Endometrium (tissue), 2 donors: Measurements from ENCODE around the gene DNAAF1.
"Not testable (repeated sequence)": the region's sequence is repeated elsewhere in the genome, so short reads cannot be mapped to it uniquely, and the experiment has no call there.

Source experiments
- FAIRE-seq: peaks from 2 replicates; lab custom pipeline; 2012; peaks lifted over from hg19 to GRCh38; lab: Jason Lieb, UNC
- donor health status: control.
- donor health status: control.

DNAAF1 gene

GRCh38 chr16:84144859-84145639, at the start of gene DNAAF1, which contains the start of gene HSDL1:
Gene DNAAF1, plus strand, starts transcription at chr16:84145308. Its CDS starts 133 bp downstream, at chr16:84145441.
Gene HSDL1, minus strand, starts transcription at chr16:84145177. Its CDS starts 13,856 bp downstream, at chr16:84131321.
- FAIRE-seq = no peak

DNA sequence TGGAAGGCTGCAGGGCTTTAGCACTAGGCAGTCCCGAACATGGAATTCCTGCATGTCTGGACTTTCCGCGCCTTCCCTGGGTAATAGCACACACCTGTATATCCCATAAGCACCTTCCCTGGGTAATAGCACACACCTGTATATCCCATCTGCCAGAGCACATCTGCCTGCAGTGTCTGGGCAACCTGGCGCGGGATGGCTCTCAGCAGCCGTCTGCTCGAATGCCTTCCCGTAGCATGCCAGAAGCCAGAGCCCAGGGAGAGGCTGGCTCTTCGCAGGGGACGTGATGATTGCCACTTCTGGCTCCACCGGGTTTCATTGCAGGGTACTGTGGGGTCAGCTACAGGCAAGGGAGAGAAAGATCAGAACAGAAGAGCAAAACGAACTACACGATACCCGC, 49.6 kb upstream of the DNAAF1 start:
- no peak for FAIRE-seq

DNA sequence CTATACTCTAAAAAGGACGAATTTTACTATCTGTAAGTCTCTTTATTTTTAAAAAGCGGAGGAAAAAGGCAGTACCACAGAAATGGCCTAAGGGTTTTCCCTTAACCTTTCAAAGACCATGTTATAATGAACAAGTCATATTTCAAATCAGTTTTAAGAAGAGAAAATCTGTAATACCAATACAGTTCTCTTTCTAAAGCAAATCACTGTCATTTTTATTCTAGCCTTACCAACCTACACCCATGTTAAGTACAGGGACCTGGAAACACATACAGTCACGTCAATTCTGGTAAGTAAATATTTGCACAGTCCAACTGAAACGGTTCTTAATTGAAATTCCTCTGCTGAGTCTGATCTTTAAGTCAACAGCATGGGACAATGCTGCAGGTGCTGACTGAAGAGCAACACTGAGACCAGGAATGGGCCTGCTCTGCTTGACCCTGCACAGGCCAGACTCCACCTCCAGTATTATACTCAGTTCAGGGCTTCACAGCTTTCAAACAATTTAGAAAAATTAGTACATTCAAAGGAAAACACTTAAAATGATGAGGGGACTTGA, 48.6 kb upstream of the DNAAF1 start:
- no peak for FAIRE-seq

DNA sequence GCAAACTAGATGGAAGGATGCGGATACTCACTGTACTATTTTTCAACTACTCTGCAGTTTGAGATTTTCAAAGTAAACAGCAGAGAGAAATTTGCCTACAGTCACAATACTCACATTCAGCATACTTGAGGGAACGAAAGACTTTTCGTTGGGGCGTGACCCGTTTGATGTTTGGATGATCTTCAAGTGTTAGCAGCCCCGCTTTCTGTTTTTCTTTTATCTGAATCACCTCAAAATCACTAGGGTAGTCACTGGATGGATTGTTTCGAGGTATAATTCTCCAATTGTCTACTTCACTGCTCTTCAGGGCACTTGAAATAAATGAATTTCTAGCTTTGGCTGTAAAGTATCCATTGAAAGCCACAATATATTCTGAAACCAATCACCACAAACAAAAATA, 46.2 kb upstream of the DNAAF1 start:
- FAIRE-seq = no peak

DNA sequence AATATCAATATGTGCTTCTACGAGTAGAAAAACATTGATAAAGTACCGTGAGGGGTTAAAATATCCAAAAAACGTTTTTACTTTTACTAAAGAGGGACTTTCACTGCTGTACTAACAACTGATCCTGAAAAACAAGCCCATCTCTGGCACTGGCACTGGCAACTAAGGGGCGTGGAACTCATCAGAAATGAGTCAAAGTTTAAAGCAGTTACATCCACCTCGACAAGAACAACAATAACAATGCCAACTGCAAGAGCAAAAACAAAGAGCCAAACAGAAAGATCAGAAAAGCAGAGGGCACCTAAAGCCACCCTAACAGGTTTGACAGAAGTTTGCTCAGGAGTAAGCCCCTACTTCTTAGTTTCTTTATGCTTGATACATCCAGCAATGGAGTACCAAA, 41.4 kb upstream of the DNAAF1 start:
- no peak for FAIRE-seq

DNA sequence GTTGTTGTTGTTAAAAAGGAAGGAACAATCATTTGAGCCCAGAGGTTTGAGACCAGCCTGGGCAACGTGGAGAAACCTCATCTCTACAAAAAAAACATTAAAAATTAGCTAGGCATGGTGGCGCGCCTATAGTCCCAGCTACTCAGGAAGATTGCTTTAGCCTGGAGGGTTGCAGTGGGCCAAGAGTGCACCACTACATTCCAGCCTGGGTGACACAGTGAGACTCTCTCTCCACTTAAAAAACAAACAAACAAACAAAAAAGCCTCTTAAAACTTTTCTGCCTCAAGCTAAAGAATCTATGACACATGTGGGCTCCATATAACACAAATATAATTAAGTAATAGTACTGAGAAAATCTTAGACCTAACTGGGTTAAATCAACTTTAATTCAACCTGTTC, 40.9 kb upstream of the DNAAF1 start:
- no peak for FAIRE-seq

- FAIRE-seq = no peak
Observed at GRCh38 chr16:84105301-84105815, 39.8 kb upstream of the DNAAF1 start.

DNA sequence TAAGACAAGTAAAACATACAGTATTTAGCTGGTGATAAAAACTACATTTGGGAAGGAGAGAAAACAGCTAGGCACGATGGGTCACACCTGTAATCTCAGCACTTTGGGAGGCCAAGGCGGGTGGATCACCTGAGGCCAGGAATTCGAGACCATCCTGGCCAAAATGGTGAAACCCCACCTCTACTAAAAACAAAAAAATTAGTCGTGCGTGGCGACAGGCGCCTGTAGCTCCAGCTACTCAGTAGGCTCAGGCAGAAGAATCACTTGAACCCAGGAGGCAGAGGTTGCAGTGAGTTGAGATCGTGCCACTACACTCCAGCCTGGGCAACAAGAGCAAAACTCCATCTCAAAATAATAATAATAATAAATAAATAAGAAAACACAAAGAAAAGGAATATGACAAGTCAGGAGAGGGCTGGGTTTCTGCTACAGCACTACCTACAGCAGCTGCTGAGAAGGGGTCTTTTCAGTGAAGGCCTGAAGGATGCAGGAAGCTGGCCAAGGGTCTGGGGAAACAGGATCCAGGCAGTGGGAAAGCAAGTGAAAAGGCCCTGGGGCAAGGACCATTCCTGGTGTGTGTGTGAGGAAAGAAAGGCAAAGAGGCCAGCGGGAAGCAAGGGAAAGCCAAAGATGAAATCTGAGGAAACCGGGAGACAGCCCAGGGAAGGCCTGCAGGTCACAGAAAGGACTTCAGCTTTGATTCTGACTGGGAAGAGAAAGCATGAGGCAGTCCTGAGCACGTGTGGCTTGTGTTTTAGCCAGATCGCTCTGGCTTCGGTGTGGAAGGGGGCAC, 39.0 kb upstream of the DNAAF1 start:
- no peak for FAIRE-seq

DNA sequence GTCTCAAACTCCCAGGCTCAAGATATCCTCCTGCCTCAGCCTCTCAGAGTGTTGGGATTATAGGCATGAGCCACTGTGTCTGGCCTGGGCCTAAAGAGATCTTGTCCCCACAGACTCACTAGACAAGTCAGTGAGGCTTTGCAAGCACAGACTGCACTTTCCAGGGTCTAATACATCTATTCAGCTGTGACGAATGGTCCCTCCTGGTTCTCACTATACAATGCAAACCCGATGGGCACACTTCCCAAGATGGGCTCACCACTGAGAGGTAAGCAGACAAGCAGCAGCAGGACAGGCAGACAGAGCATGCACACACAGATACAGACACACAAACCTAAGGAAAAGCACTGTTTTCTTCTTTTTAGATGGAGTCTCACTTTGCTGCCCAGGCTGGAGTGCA, 37.2 kb upstream of the DNAAF1 start:
- FAIRE-seq = no peak

DNA sequence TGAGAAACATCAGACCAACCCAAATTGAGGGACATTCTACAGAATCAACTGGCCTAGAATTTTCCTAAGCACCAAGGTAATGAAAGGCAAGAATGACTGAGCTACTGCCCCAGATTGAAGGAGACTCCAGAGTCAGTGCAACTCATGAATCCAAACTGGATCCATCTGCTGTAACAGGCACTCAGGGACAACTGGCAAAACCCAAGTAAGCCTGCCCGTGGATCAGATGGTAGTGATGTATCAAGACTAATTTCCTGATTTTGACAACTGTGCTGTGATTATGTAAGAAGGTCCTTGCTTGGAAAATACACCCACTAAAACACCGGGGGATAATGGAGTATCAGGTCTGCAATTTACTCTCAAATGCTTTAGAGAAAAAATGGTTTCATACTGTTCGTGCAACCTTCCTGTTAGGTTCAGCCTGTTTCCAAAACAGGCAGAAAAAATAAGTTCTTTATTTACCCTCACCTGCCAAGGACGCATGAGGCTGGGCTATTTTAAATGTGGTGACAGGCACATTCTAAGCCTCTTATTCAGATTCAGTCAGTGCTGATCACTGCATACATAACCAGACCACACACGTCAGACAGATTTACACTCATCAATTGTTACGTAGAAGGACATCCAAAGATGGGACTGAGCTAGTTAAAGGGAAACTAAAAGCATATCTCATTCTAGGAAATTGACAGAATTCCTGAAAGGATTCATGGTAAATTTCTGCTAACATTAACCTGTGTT, 35.3 kb upstream of the DNAAF1 start:
- FAIRE-seq = no peak

GRCh38 chr16:84110527-84110926, 34.6 kb upstream of the DNAAF1 start:
- FAIRE-seq = no peak

- no peak for FAIRE-seq
Observed at GRCh38 chr16:84111525-84111924, 33.6 kb upstream of the DNAAF1 start.

GRCh38 chr16:84111949-84112348, 33.2 kb upstream of the DNAAF1 start:
- FAIRE-seq = not testable (repeated sequence)

GRCh38 chr16:84115919-84116719, 29.0 kb upstream of the DNAAF1 start:
- FAIRE-seq = no peak

DNA sequence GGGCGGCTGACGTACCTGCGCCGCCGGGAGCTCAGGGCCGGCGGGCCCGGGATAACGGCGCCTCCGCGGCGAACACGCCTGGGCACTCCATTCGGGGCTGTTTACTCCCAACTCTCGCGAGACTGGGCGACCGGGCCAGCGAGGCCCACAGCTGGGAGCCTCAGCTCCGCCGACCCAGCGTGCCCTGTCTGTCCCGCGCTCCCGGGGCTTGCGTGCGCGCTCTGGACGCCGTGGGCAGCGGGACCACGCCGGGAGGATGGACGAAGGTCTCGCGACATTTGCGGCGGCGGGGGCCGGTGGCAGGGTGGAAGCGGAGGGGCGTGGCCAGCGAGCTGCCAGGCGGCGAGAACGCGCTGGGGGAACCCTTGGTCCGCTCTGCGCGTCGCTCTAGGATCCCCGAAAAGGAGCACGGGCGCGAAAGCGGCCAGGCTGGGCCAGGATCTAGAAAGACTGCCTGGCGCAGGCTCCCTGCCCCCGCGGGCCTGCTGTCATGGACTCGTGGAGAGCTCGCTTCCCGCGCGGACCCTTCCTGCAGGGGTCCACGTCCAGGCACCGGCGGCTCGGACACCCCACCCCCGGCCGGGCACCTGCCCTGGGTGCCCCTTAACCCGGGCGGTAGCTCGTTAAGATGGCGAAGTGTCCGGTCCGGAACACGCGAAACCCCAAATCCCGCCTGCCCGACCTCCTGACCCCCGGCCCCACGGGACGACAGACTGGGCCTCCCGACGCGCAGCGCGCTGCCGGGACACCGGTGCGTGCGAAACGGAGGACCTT, 28.2 kb upstream of the DNAAF1 start, which contains the start of gene MBTPS1:
Gene MBTPS1, minus strand, starts transcription at position 223 of the 774 bp plus-strand sequence. CDS start 15,159 bp downstream, outside the sequence.
- no peak for FAIRE-seq

- no peak for FAIRE-seq
Observed at GRCh38 chr16:84117494-84117843, 27.6 kb upstream of the DNAAF1 start.

- FAIRE-seq = not testable (repeated sequence)
Observed at GRCh38 chr16:84118315-84118714, 26.8 kb upstream of the DNAAF1 start.

GRCh38 chr16:84119368-84119767, 25.7 kb upstream of the DNAAF1 start:
- no peak for FAIRE-seq

DNA sequence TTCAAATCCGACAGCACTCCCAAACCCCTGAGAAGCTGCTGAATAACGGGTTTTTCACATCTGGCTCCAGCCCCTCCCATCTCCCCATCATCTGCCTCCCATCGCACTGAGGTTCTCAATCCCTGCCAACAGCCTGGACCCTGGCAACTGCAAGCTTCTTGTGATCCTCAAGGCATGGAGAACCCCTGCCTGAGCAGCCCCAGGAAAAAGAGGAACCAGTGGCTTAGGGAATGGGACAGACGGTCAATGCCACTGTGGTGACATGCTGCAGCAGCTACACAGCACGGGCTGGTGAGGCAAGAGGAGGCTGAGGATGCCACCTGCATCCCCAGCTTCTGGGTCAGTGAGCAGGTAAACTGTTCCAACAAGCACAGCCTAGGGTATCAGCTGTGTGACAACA, 25.1 kb upstream of the DNAAF1 start:
- FAIRE-seq = no peak

- no peak for FAIRE-seq
Observed at GRCh38 chr16:84121007-84121406, 24.1 kb upstream of the DNAAF1 start.
